ENCODE results near the gene PITPNB.

Gene PITPNB

DNA sequence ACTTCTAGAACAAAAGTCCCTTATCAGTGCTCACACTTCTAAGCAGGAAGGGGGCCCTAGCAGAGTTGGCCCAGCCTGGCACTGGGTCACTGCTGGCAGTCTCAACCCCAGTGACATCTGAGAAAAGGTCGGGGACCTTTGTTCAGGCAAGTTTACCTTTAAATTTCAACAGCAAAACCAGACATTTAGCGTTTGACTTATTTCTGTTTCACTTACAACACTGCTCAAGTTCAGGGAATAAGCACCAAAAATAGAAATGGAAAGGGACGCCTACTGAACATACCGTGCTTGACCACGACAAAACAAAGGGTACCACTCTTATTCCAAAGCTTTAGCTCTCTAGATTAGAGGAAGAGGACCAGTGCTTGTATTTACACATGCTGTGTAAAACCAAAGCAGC lies 26.2 kb downstream of the PITPNB start:
- Histone ChIP-seq H3K27me3 (ENCODE audit: low read depth, low read length) (no peaks in the 10 kb centered on the region), H3K36me3 (ENCODE audit: control insufficient read depth in 1 of 2, insufficient read depth in 2 of 2, low read length in 2 of 2) (peaks cover 56 to 61% of the 10 kb centered on the region in 2 donors), H3K27ac (ENCODE audit: low read length) (no peak overlapping the region), H3K4me3 (ENCODE audit: low read depth in 1 of 2, low read length in 2 of 2) (no peak overlapping the region), H3K9me3 (ENCODE audit: control insufficient read depth in 1 of 2, low read length in 2 of 2) (no peaks in the 10 kb centered on the region), H3K4me1 (ENCODE audit: control insufficient read depth in 1 of 2, insufficient read depth in 2 of 2, low read length in 2 of 2) (peaks cover 0 to 4% of the 10 kb centered on the region in 2 donors)

DNA sequence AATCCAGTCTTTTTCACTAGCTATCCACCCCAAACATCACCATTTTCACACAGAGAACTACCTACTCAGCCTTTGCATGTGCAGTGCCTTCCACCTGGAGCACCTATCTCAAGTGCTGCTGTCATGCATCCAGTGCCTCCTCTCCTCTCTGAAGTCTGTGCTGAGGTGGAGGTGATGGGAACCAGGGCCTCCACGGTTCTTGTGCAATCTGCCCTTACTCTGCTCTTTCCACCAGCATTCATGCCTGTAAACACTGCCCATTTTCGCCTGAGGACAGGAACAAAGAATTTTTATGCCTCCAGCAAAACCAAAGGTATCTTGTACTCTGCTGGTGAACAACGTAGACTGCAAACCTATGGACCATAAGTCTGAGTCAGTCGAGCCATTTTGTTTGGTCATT lies 27.0 kb downstream of the PITPNB start:
- Histone ChIP-seq H3K27ac (ENCODE audit: low read length) (no peak overlapping the region), H3K9me3 (ENCODE audit: control insufficient read depth in 1 of 2, low read length in 2 of 2) (no peaks in the 10 kb centered on the region), H3K4me1 (ENCODE audit: control insufficient read depth in 1 of 2, insufficient read depth in 2 of 2, low read length in 2 of 2) (peaks cover 0 to 9% of the 10 kb centered on the region in 2 donors), H3K27me3 (ENCODE audit: low read depth, low read length) (no peaks in the 10 kb centered on the region), H3K4me3 (ENCODE audit: low read depth in 1 of 2, low read length in 2 of 2) (no peak overlapping the region), H3K36me3 (ENCODE audit: control insufficient read depth in 1 of 2, insufficient read depth in 2 of 2, low read length in 2 of 2) (peaks cover 52 to 63% of the 10 kb centered on the region in 2 donors)

DNA sequence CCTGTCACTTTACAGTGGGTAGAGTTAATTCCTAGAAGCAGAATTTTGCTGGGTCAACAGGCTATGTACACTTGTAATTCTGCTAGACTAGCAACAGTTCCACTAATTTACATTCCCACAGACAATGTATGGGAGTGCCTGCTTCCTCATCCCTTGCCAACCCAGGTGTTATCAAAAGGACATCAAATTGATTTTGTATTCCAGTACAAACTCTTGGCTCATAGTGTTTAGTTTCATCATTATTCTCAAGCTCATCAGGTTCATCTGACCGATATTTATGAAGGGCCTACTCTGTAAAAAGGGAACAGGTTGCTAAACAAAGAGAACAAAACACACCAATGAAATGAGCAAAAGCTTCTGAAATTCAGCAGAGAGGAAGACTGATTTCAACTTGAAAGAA lies 30.7 kb downstream of the PITPNB start:
- peaks cover 41 to 46% of the 10 kb centered on the region in 2 donors for H3K36me3 ChIP-seq (ENCODE audit: control insufficient read depth in 1 of 2, insufficient read depth in 2 of 2, low read length in 2 of 2)
- no peak overlapping the region for H3K27ac ChIP-seq (ENCODE audit: low read length)
- no peaks in the 10 kb centered on the region for H3K27me3 ChIP-seq (ENCODE audit: low read depth, low read length)
- no peak overlapping the region for H3K4me3 ChIP-seq (ENCODE audit: low read depth in 1 of 2, low read length in 2 of 2)
- H3K9me3 ChIP-seq (ENCODE audit: control insufficient read depth in 1 of 2, low read length in 2 of 2): no peaks in the 10 kb centered on the region
- peaks cover 7 to 34% of the 10 kb centered on the region in 2 donors for H3K4me1 ChIP-seq (ENCODE audit: control insufficient read depth in 1 of 2, insufficient read depth in 2 of 2, low read length in 2 of 2)

DNA sequence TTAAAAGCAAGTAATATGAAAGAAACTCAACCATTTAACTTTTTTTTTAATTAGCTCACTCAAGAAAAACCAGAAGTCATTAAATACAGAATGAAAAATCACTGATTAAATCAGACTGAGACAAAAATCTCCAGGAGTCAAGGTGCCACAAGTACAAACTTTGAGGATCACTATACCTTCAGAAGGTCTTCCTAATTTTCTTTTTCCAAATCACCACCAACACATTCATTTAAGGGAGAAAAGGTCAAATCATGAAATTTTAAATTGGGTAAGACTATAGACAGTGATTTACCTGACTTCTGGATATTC lies 32.3 kb downstream of the PITPNB start:
- Histone ChIP-seq H3K27ac (ENCODE audit: low read length) (peak overlapping the region; percentile 10), H3K4me3 (ENCODE audit: low read depth in 1 of 2, low read length in 2 of 2) (no peak overlapping the region), H3K4me1 (ENCODE audit: control insufficient read depth in 1 of 2, insufficient read depth in 2 of 2, low read length in 2 of 2) (peaks cover 7 to 46% of the 10 kb centered on the region in 2 donors), H3K36me3 (ENCODE audit: control insufficient read depth in 1 of 2, insufficient read depth in 2 of 2, low read length in 2 of 2) (peaks cover 32 to 36% of the 10 kb centered on the region in 2 donors), H3K27me3 (ENCODE audit: low read depth, low read length) (no peaks in the 10 kb centered on the region), H3K9me3 (ENCODE audit: control insufficient read depth in 1 of 2, low read length in 2 of 2) (no peaks in the 10 kb centered on the region)

DNA sequence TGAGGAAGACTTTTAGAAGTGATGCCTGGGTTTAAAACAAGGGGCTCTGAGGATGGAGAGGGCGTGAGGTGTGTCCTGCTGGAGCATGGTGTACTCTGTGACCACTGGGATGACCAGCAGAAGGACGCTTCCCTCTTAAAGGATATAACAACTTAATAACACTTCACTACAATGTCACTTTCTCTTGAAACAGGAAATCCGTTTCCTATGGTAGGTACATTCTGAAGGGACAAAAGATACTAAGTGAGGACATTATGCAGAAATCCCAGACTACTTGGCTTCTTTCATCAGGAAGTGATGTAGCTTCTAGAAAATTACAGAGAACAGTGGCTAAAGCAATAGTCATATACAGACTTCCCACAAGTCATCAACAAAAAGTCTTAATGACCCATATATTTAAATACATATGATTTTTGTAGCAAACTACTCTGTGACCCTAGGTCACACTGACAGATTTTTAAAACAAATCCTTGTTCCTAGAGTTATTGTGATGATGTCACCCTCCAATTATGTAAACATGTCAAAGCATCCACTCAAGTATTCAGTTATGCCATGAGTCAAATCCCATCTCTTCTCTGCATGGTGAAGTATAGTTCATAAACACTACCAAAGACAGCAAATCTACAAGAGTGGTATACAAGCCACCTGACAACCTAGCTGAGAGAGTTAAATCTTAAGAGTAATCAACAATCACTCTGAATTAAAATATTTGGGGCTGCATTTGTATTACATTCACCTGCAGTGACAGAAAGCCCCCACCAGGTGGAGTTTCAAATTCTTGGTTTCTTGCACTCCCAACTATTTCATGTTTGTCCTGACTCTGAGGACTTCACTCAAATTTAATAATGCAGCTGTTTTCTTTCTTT lies 32.8 kb downstream of the PITPNB start:
- peaks cover 26 to 30% of the 10 kb centered on the region in 2 donors for H3K36me3 ChIP-seq (ENCODE audit: control insufficient read depth in 1 of 2, insufficient read depth in 2 of 2, low read length in 2 of 2)
- peak overlapping the region; percentile 10 for H3K27ac ChIP-seq (ENCODE audit: low read length)
- no peaks in the 10 kb centered on the region for H3K9me3 ChIP-seq (ENCODE audit: control insufficient read depth in 1 of 2, low read length in 2 of 2)
- H3K27me3 ChIP-seq (ENCODE audit: low read depth, low read length): no peaks in the 10 kb centered on the region
- peaks cover 7 to 51% of the 10 kb centered on the region in 2 donors for H3K4me1 ChIP-seq (ENCODE audit: control insufficient read depth in 1 of 2, insufficient read depth in 2 of 2, low read length in 2 of 2)
- no peak overlapping the region for H3K4me3 ChIP-seq (ENCODE audit: low read depth in 1 of 2, low read length in 2 of 2)

DNA sequence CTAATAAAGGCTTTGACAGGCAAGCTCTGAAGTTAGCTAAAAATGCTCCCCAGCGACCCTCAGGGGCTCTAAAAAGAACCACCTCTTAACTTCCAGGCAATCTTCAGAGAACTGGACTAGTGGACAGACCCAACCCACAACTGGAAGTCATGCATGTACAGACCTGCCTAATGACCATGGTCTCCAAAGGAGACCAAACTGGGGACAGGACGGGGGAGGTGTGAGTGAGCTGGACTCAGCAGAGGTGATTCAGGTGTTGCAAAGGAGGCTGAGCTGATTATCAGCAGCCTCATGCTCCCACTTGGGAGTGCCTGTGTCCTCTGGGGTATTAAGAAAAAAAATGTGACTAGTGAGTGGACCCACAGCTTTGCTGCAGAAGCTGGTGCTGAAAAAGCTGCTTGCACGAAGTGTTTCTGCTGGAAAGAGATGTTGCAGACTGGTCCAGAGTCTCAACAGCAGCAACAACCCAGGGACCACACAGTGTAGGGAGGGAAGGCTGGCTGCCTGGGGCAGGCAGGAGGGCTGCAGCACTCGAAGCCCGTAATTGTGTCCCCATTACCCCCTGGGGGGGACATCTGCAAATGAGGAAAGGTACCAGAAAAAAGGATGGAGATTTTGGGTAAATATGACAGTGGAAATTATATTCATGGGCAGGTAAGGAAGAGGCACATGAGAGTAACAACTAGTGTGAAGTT lies 35.3 kb downstream of the PITPNB start:
- Histone ChIP-seq H3K4me3 (ENCODE audit: low read depth in 1 of 2, low read length in 2 of 2) (no peak overlapping the region), H3K27me3 (ENCODE audit: low read depth, low read length) (no peaks in the 10 kb centered on the region), H3K36me3 (ENCODE audit: control insufficient read depth in 1 of 2, insufficient read depth in 2 of 2, low read length in 2 of 2) (peaks cover 12 to 21% of the 10 kb centered on the region in 2 donors), H3K9me3 (ENCODE audit: control insufficient read depth in 1 of 2, low read length in 2 of 2) (no peaks in the 10 kb centered on the region), H3K4me1 (ENCODE audit: control insufficient read depth in 1 of 2, insufficient read depth in 2 of 2, low read length in 2 of 2) (peaks cover 7 to 61% of the 10 kb centered on the region in 2 donors), H3K27ac (ENCODE audit: low read length) (peak overlapping the region; percentile 17)

DNA sequence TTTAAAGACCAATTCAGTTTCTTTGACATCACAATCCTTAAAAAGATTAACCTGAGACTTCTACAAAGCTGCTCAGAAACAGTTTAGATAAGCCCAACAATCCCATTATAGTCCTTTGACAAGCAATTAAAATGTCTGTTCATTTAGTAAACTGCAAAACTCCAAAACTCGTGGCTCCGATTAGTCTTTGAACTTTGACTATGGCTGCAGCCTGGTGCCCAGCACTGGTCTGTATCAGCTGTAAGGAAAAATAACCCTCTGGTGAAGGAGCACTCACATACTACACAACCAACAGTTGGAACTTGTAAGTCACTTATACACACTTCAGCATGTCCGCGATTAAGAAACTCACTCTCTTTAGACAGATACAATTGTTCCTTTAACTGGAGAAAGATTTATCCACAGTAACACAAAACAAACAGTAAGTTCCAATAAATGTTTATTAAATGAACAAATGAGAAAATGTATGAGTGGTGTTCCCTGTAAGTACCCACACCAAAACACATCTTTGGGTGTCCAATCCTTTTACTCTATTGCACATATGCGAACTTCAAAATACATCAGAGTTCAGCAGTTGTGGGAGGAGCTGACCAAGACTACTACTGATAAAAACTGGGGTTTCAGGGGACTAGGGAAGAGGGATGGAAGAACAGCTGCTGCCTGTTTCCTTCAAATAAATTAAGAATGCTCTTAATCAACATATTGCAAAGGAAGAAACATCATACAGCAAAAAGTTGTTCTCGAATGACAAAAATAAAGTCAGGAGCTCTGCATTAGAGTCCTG lies 36.4 kb downstream of the PITPNB start:
- Histone ChIP-seq H3K36me3 (ENCODE audit: control insufficient read depth in 1 of 2, insufficient read depth in 2 of 2, low read length in 2 of 2) (peaks cover 4 to 10% of the 10 kb centered on the region in 2 donors), H3K4me1 (ENCODE audit: control insufficient read depth in 1 of 2, insufficient read depth in 2 of 2, low read length in 2 of 2) (peaks cover 7 to 69% of the 10 kb centered on the region in 2 donors), H3K4me3 (ENCODE audit: low read depth in 1 of 2, low read length in 2 of 2) (no peak overlapping the region), H3K27ac (ENCODE audit: low read length) (peak overlapping the region; percentile 87), H3K9me3 (ENCODE audit: control insufficient read depth in 1 of 2, low read length in 2 of 2) (no peaks in the 10 kb centered on the region), H3K27me3 (ENCODE audit: low read depth, low read length) (no peaks in the 10 kb centered on the region)

DNA sequence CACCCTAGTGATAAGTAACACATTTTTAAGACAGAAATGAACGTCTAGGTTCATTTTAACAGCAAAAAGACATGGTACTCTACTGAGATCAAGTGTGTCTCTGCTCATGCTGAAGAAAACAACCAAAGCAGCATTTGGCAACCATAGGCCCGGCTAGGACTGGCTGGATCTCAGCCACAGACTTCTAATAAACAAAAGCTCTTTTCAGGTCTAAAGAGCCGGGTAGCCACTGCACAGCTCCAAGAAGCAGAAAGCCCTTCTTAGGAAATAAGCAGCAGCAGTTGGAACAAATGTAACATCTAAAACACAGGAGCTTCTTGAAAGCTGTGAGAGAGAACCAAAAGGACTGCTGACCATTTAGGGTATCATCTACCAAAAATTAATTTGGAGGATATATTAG lies 37.6 kb downstream of the PITPNB start:
- peak overlapping the region in 1 of 2 donors; percentile 36 for H3K4me3 ChIP-seq (ENCODE audit: low read depth in 1 of 2, low read length in 2 of 2)
- peak overlapping the region; percentile 87 for H3K27ac ChIP-seq (ENCODE audit: low read length)
- no peaks in the 10 kb centered on the region for H3K27me3 ChIP-seq (ENCODE audit: low read depth, low read length)
- H3K4me1 ChIP-seq (ENCODE audit: control insufficient read depth in 1 of 2, insufficient read depth in 2 of 2, low read length in 2 of 2): peaks cover 13 to 72% of the 10 kb centered on the region in 2 donors
- H3K9me3 ChIP-seq (ENCODE audit: control insufficient read depth in 1 of 2, low read length in 2 of 2): no peaks in the 10 kb centered on the region
- H3K36me3 ChIP-seq (ENCODE audit: control insufficient read depth in 1 of 2, insufficient read depth in 2 of 2, low read length in 2 of 2): peaks cover 4 to 9% of the 10 kb centered on the region in 2 donors

DNA sequence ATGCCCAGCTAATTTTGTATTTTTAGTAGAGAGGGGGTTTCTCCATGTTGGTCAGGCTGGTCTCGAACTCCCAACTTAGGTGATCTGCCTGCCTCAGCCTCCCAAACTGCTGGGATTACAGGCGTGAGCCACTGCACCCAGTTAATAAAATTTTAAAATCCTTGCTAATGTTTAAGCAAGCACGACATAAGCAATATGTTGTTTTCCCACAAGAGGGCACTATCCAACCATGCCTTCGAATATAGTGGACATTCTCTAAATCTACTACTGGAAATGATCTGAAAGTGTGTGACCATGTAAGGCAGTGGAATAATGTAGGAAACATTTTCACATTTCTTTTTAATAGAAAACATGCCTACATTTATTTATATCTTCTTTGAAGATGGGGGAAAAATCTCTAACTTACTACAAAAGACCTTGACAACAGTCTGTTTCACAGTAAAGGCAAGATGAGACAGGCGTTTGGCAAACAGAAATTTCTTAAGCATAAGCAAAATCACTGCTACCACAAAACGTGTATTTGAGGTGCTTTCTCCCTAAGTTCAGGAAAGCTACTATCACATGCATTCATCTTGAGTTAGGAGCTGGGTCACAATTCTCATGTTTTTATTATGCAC lies 38.2 kb downstream of the PITPNB start:
- Histone ChIP-seq H3K36me3 (ENCODE audit: control insufficient read depth in 1 of 2, insufficient read depth in 2 of 2, low read length in 2 of 2) (peaks cover 4 to 9% of the 10 kb centered on the region in 2 donors), H3K27me3 (ENCODE audit: low read depth, low read length) (no peaks in the 10 kb centered on the region), H3K4me3 (ENCODE audit: low read depth in 1 of 2, low read length in 2 of 2) (peak overlapping the region in 1 of 2 donors; percentile 36), H3K4me1 (ENCODE audit: control insufficient read depth in 1 of 2, insufficient read depth in 2 of 2, low read length in 2 of 2) (peaks cover 14 to 73% of the 10 kb centered on the region in 2 donors), H3K9me3 (ENCODE audit: control insufficient read depth in 1 of 2, low read length in 2 of 2) (no peaks in the 10 kb centered on the region), H3K27ac (ENCODE audit: low read length) (peak overlapping the region; percentile 87)

DNA sequence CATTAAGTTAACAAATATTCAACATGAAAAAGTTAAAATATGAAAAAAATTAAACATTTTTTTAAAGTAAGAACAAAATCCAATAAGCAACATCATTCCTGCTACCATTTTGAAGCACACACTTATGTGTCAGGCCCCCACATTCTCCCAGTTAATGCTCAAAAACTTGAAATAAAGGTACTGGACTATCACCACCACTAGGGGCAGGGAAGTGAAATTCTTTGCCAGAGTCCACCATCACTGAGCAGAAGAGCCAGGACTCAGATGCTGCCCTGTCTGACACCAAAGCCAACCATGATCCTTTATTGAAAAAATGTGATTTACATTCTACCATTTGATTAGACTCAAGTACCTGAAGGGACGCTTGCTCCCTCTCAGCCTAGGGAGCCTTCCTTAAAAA lies 39.1 kb downstream of the PITPNB start:
- Histone ChIP-seq H3K27ac (ENCODE audit: low read length) (peak overlapping the region; percentile 13), H3K36me3 (ENCODE audit: control insufficient read depth in 1 of 2, insufficient read depth in 2 of 2, low read length in 2 of 2) (peaks cover 4 to 12% of the 10 kb centered on the region in 2 donors), H3K9me3 (ENCODE audit: control insufficient read depth in 1 of 2, low read length in 2 of 2) (no peaks in the 10 kb centered on the region), H3K4me1 (ENCODE audit: control insufficient read depth in 1 of 2, insufficient read depth in 2 of 2, low read length in 2 of 2) (peaks cover 20 to 80% of the 10 kb centered on the region in 2 donors), H3K4me3 (ENCODE audit: low read depth in 1 of 2, low read length in 2 of 2) (no peak overlapping the region), H3K27me3 (ENCODE audit: low read depth, low read length) (no peaks in the 10 kb centered on the region)
